ENCODE results near the gene NEIL1. TPM values are rescaled to one million over a fixed set of nuclear protein-coding genes. Genes with fewer than 3 reads are reported as not detected.

NEIL1 gene
- total and polyA plus RNA-seq, 2 donors (not counting 3 experiments of a cell fraction or from before 2014, with no cell fraction given), result 29.5 TPM

DNA sequence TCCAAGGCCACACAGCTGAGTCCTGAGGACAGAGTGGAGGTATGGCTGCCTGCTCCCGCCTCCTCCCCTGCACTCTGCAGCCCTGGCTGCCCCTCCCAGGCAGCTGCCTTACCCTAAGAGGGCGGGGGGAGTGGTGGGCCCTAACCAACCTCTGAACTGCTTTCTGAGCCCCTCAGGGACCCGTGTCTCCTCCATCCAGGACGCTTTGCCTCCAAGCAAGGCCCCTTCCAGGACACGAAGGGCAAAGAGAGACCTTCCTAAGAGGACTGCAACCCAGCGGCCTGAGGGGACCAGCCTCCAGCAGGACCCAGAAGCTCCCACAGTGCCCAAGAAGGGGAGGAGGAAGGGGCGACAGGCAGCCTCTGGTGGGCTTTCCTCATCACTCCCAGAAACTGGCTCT is 7.6 kb downstream of the NEIL1 start:
- Histone ChIP-seq H3K9me1 (replicated peaks; ENCODE audit: control insufficient read depth, extremely low read depth, insufficient read depth, low read length) (no peaks in the 10 kb centered on the region), H3K4me1 (ENCODE audit: control insufficient read depth, extremely low read depth, insufficient read depth, low read length) (no peaks in the 10 kb centered on the region), H3K27ac (ENCODE audit: insufficient read depth, low read depth, low read length) (no peak overlapping the region), H3K9ac (replicated peaks; ENCODE audit: extremely low read depth, insufficient read depth, low read length) (no peak overlapping the region), H3K4me3 (replicated peaks in 1 of 3; ENCODE audit: insufficient read depth in 1 of 3, low read depth in 1 of 3, low read length in 3 of 3) (no peak overlapping the region), H3K36me3 (ENCODE audit: control insufficient read depth in 2 of 2, extremely low read depth in 1 of 2, insufficient read depth in 2 of 2, low read length in 2 of 2) (peaks cover 4 to 26% of the 10 kb centered on the region in 2 experiments), H4K20me1 (replicated peaks; ENCODE audit: control insufficient read depth, extremely low read depth, insufficient read depth, low read length) (no peaks in the 10 kb centered on the region), H3K27me3 (ENCODE audit: control insufficient read depth in 2 of 2, insufficient read depth in 2 of 2, low read length in 2 of 2) (no peaks in the 10 kb centered on the region), H2AFZ (ENCODE audit: low read depth, low read length) (no peak overlapping the region), H3K79me2 (ENCODE audit: control insufficient read depth, insufficient read depth, low read length) (no peaks in the 10 kb centered on the region), H3K4me2 (ENCODE audit: insufficient read depth, low read length) (no peak overlapping the region), H3K9me3 (replicated peaks; ENCODE audit: control insufficient read depth, insufficient read depth, low read length) (no peaks in the 10 kb centered on the region)
- BruUV-seq (replicated peaks), result no TSS peak
- intact Hi-C loops (cut with micrococcal nuclease) (no loop called here), dilution Hi-C loops (cut with MboI; ENCODE audit: extremely low pct_ligation_motif_present, low sequenced_read_pairs) (no loop called here)
- no peak for TF ChIP-seq EZH2 (IDR thresholded peaks at IDR 0.05; ENCODE audit: borderline replicate concordance, low read depth, low read length, severe bottlenecking)
- ChIA-PET CTCF (interaction anchor here (0.6 to 3.0 kb wide), 3 partner anchors 13 to 366 kb away, joined by 3 to 12 read pairs (median 3); partner anchors contain the start of gene MAN2C1), POLR2A (no interaction called here)
- FAIRE-seq (no peak), DNase-seq (ENCODE audit: low read depth, low spot score) (no peak)

DNA sequence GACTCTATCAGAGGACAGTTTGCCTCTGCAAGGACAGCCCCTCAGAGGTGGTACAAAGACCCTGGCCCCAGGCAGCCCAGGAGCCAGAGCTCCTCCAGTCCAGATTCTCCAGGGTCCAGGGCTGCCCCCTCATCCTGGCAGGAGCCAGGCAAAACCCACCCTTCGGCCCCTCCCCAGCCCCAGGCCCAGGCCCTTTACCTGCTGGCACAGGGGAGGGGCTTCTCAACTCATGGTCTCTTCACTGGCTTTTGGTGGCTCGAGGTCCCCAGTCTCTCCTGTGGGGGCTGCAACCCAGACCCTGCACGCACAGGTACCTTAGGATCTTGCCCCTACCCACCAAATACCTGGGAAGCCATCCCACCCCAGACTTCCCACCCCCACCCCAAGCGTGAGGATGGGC is 8.5 kb downstream of the NEIL1 start:
- H3K36me3 ChIP-seq (ENCODE audit: control insufficient read depth in 2 of 2, extremely low read depth in 1 of 2, insufficient read depth in 2 of 2, low read length in 2 of 2), result peaks cover 4 to 34% of the 10 kb centered on the region in 2 experiments
- ChIA-PET CTCF (interaction anchor here (0.6 kb wide), 1 partner anchor 868 kb away, joined by 3 read pairs; no protein-coding TSS in a partner anchor), POLR2A (no interaction called here)
- TF ChIP-seq, protein P1, sequence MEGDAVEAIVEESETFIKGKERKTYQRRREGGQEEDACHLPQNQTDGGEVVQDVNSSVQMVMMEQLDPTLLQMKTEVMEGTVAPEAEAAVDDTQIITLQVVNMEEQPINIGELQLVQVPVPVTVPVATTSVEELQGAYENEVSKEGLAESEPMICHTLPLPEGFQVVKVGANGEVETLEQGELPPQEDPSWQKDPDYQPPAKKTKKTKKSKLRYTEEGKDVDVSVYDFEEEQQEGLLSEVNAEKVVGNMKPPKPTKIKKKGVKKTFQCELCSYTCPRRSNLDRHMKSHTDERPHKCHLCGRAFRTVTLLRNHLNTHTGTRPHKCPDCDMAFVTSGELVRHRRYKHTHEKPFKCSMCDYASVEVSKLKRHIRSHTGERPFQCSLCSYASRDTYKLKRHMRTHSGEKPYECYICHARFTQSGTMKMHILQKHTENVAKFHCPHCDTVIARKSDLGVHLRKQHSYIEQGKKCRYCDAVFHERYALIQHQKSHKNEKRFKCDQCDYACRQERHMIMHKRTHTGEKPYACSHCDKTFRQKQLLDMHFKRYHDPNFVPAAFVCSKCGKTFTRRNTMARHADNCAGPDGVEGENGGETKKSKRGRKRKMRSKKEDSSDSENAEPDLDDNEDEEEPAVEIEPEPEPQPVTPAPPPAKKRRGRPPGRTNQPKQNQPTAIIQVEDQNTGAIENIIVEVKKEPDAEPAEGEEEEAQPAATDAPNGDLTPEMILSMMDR (IDR thresholded peaks at IDR 0.05; ENCODE audit: extremely low read depth in 1 of 2, insufficient read depth in 1 of 2, low read depth in 1 of 2, low read length in 2 of 2), result no peak
- TF ChIP-seq, protein P2, sequence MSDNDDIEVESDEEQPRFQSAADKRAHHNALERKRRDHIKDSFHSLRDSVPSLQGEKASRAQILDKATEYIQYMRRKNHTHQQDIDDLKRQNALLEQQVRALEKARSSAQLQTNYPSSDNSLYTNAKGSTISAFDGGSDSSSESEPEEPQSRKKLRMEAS (IDR thresholded peaks at IDR 0.05; ENCODE audit: insufficient read depth, insufficient read length), result no peak
- TF ChIP-seq POLR2A (IDR thresholded peaks at IDR 0.05; ENCODE audit: low read depth, low read length) (no peak), JUN (IDR thresholded peaks at IDR 0.05; ENCODE audit: borderline replicate concordance, insufficient read depth, insufficient read length, low read depth) (no peak), GATA2 (IDR thresholded peaks at IDR 0.05; ENCODE audit: insufficient read depth, insufficient read length, low read depth, low read length) (no peak), POLR2AphosphoS5 (IDR thresholded peaks at IDR 0.05; ENCODE audit: insufficient read depth, low read depth, low read length) (no peak), MYC (IDR thresholded peaks at IDR 0.05; ENCODE audit: low read depth, low read length) (no peak), EZH2 (IDR thresholded peaks at IDR 0.05; ENCODE audit: borderline replicate concordance, low read depth, low read length, severe bottlenecking) (no peak), FOS (IDR thresholded peaks at IDR 0.05; ENCODE audit: borderline replicate concordance, insufficient read depth, low read length) (no peak)
- no peak for FAIRE-seq
- no peak overlapping the region for H3K4me2 ChIP-seq (ENCODE audit: insufficient read depth, low read length)
- no peak overlapping the region for H3K4me3 ChIP-seq (replicated peaks in 1 of 3; ENCODE audit: insufficient read depth in 1 of 3, low read depth in 1 of 3, low read length in 3 of 3)
- no peaks in the 10 kb centered on the region for H4K20me1 ChIP-seq (replicated peaks; ENCODE audit: control insufficient read depth, extremely low read depth, insufficient read depth, low read length)
- no peak overlapping the region for H3K27ac ChIP-seq (ENCODE audit: insufficient read depth, low read depth, low read length)
- no peaks in the 10 kb centered on the region for H3K9me3 ChIP-seq (replicated peaks; ENCODE audit: control insufficient read depth, insufficient read depth, low read length)
- intact Hi-C loops (cut with micrococcal nuclease), result no loop called here
- no peaks in the 10 kb centered on the region for H3K9me1 ChIP-seq (replicated peaks; ENCODE audit: control insufficient read depth, extremely low read depth, insufficient read depth, low read length)
- dilution Hi-C loops (cut with MboI; ENCODE audit: extremely low pct_ligation_motif_present, low sequenced_read_pairs), result no loop called here
- H3K27me3 ChIP-seq (ENCODE audit: control insufficient read depth in 2 of 2, insufficient read depth in 2 of 2, low read length in 2 of 2), result no peaks in the 10 kb centered on the region
- no peaks in the 10 kb centered on the region for H3K79me2 ChIP-seq (ENCODE audit: control insufficient read depth, insufficient read depth, low read length)
- no peaks in the 10 kb centered on the region for H3K4me1 ChIP-seq (ENCODE audit: control insufficient read depth, extremely low read depth, insufficient read depth, low read length)
- H3K9ac ChIP-seq (replicated peaks; ENCODE audit: extremely low read depth, insufficient read depth, low read length), result no peak overlapping the region
- DNase-seq (ENCODE audit: low read depth, low spot score), result no peak
- no TSS peak for BruUV-seq (replicated peaks)
- H2AFZ ChIP-seq (ENCODE audit: low read depth, low read length), result no peak overlapping the region

Data from endothelial cell of umbilical vein (primary cell).